OCI-LY1 (cell line): ENCODE measurements around the gene SLC24A4.

ENCODE experiments used
- CTCF ChIP-seq: fragments of 200-600 bp; sonication (generic), shearing (Covaris generic); IDR thresholded peaks from 2 replicates; pipeline ENCODE4 v1.5.1; 2017; ENCODE audit warnings: mild to moderate bottlenecking, antibody characterized with exemption, low read length, moderate library complexity, mixed read lengths
- EZH2 ChIP-seq: fragments of 200-600 bp; sonication (generic), shearing (Covaris generic); IDR thresholded peaks from 2 replicates; pipeline ENCODE4 v1.8.0; 2017; ENCODE audit warnings: borderline replicate concordance, mixed run types, mild to moderate bottlenecking, antibody characterized with exemption, low read length, moderate library complexity, mixed read lengths

DNA sequence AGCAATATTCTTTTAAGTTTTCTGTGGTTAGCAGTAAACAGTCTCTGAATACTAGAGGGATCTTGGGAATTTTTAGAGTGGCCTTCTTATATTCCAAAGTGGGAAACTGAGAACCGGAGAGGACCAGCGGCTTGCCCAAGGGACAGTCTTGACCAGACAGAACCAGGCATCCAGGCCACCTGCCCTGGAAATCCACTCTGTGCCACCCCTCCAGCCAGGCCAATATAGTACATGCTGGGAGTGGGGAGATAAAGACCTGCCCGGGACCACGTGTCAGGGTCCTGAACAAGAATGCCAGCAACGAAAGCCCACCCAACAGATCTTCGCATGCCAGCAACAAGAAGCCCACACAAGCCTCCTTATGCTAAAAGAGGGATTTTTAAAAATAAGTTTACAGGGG lies 141.2 kb downstream of the SLC24A4 start:
- TF ChIP-seq CTCF, result no peak
- TF ChIP-seq EZH2, result no peak
